Ramos (cell line): ENCODE data around the gene CCDC88A.
"Not testable (repeated sequence)": the region's sequence is repeated elsewhere in the genome, so short reads cannot be mapped to it uniquely, and the experiment has no call there.

Experiments
- in situ Hi-C: fragments of 300-500 bp; cut with MboI; formaldehyde crosslinking; loops from one replicate; pipeline ENCODE4 v1.14.3; 2022; ENCODE audit warnings: low sequenced_read_pairs; ENCODE audit not compliant: unreplicated experiment

Gene CCDC88A

GRCh38 chr2:55419679-55420438 lies at the start of gene CCDC88A:
Gene CCDC88A (minus strand): TSS chr2:55419856. CDS start chr2:55419079, 777 bp downstream.
- in situ Hi-C loops = no loop called here

GRCh38 chr2:55461679-55462078 lies 42.0 kb upstream of the CCDC88A start:
- in situ Hi-C loops = no loop called here

GRCh38 chr2:55460562-55460961 lies 40.9 kb upstream of the CCDC88A start:
- in situ Hi-C loops = no loop called here

GRCh38 chr2:55459714-55460274 lies 40.1 kb upstream of the CCDC88A start:
- in situ Hi-C loops = no loop called here

- in situ Hi-C loops = no loop called here
Measured at GRCh38 chr2:55459279-55459678, 39.6 kb upstream of the CCDC88A start.

- in situ Hi-C loops = no loop called here
Measured at GRCh38 chr2:55454121-55454520, 34.5 kb upstream of the CCDC88A start.

GRCh38 chr2:55452879-55453278 lies 33.2 kb upstream of the CCDC88A start:
- in situ Hi-C loops = no loop called here

GRCh38 chr2:55451699-55452098 lies 32.0 kb upstream of the CCDC88A start:
- in situ Hi-C loops = no loop called here

GRCh38 chr2:55450014-55450413 lies 30.4 kb upstream of the CCDC88A start:
- in situ Hi-C loops = not testable (repeated sequence)

GRCh38 chr2:55442045-55442760 lies 22.5 kb upstream of the CCDC88A start:
- in situ Hi-C loops = not testable (repeated sequence)

GRCh38 chr2:55441280-55441892 lies 21.7 kb upstream of the CCDC88A start:
- in situ Hi-C loops = no loop called here

- in situ Hi-C loops = no loop called here
Measured at GRCh38 chr2:55439101-55439397, 19.4 kb upstream of the CCDC88A start.

GRCh38 chr2:55438391-55439100 lies 18.9 kb upstream of the CCDC88A start:
- in situ Hi-C loops = no loop called here

- in situ Hi-C loops = no loop called here
Measured at GRCh38 chr2:55437515-55438390, 18.1 kb upstream of the CCDC88A start.

GRCh38 chr2:55431982-55432627 lies 12.4 kb upstream of the CCDC88A start:
- in situ Hi-C loops = no loop called here

GRCh38 chr2:55430211-55430975 lies 10.7 kb upstream of the CCDC88A start:
- in situ Hi-C loops = no loop called here

- in situ Hi-C loops = no loop called here
Measured at GRCh38 chr2:55428258-55428657, 8.6 kb upstream of the CCDC88A start.

- in situ Hi-C loops = no loop called here
Measured at GRCh38 chr2:55425431-55425831, 5.8 kb upstream of the CCDC88A start.
